AML-193 (cell line): ENCODE data around the gene DTD1.
A peak's percentile ranks its signal among the peaks of the same experiment; 100 is the strongest.

Experiments used
- DNase-seq, 2 experiments: peaks; one replicate each; lab custom pipeline; 2025; lab: John Stamatoyannopoulos, UW

DTD1 gene

DNA sequence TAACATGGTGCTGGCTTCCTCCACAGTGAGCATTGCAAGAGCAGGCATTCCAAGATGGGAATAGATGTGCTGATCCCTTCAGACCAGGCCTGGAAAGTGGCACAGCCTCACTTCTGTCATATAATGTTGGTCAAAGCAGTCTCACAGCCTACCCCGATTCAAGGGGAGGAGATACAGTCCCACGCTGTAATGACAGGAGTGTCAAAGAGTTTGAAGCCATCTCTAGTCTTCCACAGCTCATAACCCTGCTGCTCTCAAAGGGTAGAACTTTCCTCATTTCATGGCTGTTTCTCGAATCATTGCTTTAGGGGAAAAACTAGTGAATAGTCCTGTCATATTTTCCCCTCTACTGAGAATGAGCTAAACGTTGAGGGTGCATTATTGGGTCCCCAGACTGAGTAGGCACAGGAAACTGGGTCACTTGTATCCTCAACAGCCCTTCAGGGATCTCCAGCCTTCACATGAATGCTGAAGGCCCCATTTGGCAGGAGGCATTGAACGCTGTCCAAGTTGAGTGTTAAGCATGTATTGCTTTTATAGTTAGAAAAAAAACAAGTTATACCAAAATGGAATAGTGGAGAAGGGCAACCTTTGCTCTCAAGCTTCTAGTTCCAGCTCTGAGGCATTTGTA, 27.3 kb downstream of the DTD1 start:
- no peak for DNase-seq

GRCh38 chr20:18621004-18621403, 33.1 kb downstream of the DTD1 start:
- no peak for DNase-seq

DNA sequence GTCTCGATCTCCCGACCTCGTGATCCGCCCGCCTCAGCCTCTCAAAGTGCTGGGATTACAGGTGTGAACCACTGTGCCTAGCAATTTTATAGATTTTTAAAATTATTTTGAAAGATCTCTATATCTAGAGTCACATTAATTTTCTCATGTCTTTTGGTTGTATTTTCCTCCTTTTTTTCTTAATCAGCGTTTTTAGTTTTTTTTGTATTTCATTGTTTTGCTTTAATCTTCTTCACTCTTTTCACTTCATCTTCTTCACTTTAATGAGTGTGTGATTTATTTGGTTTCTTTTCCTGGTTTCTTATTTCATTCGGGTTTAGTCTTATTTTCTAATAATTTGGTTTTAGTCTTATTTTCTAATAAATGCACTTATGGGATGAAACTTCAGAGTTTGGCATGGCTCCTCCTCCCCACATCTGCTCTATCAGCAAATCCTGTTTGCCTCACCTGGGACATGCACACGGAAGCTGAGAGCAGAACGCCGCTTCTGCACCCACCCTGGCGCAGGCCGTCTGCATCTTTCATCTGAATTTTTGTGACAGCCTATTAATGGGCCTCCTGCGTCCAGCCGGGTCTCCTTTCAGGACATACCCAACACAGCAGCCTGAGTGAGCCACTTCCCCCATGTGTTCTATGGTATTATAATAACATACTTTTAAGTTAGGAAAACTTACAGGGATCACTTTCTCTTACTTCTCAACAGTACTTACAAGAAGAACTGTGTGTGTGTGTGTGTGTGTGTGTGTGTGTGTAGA, 35.5 kb downstream of the DTD1 start:
- DNase-seq = no peak

DNA sequence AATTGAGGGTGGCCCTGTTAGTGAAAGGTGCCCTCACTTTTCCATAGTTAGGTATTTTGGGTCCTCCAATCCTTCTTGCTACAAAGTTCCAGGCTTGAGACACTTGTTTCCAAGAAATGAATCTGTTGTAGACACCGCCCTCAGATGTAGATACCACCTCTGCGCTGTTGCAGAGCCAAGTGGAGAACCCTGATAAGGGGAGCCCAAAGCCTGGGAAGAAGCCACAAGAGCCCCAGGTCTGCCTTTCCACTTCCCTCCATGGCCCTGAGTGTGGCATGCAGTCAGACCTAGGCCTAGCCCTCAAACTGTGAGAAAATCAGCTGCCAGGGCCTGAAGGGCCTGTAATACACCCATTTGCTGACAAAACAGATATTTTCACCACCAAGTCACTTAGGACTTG, 37.1 kb downstream of the DTD1 start:
- DNase-seq = no peak

- DNase-seq = no peak
Measured at GRCh38 chr20:18625907-18626655, 38.2 kb downstream of the DTD1 start.

DNA sequence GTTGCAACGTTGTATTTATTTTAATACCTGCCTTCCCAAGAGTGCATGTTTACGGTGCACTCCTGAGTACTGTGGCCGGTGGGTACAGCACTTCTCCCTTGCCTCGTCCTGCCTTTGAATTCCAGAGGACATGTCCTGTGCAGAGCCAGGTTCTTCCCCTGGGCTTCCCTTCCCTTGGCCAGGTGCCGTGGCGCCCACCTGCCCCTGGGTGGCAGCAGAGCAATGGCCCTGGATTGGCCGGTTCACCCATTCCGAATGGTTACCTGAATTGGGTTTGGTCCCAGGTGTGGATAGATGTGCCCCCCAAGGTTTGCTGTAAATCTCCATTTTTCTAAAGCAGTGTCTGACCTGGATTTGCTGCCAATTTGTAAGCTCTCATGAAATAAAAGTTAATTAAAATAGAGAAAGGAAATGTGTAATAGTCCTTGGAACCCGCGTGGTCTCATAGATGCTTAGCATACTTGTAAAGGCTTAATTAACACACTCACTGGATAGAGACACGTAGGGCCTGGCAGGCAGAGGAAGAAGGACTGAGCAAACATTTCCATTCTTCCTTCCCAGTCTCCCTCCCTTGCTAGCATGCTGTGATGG, 40.6 kb downstream of the DTD1 start:
- DNase-seq = no peak

DNA sequence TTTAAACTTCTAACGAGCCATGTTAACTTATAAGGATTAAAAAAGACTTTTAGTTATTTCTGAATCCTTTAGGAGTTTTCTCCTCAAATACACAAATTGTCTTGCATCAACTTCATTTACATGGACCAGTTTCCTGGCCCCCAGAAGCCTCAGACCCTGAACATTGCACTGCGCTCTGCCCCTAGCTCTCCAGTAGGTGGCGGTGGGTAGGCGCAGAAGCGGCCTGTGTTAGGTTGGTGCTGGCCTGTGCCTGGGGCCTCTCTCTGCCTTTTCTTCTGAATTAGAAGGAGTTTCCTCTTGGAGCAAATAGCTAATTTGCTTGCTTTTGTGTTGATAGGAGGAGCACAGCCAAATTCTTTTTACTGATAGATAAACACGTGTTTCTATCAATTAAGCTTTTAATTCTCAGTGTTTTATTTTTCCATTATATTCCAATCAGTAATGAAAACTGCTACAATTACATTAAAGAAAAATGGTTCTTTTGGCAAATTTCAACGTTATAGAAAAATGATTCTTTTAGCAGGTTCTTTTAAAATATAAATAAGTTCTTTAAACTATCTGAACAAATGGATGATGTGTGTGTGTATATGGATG, 44.4 kb downstream of the DTD1 start:
- DNase-seq = peak; percentile 39 to 49

DNA sequence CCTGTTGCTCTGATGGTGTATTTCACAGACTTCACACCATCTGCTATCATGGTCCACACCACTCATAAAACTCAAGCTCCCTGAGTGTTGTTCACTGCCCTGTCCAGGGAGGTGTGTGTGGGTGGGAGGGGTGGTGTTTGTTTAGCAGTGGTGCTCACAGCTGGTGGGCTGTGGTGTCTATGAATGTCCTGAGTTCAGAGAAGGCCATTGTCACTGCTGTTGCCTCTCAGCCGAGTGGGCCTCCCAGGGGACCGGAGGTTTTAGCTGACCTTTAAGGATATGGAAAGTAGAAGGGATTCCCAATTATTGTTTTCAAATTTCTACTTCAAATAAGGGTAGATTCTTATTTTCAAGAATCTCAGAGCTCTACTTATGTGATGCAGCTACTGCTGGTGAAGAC, 45.6 kb downstream of the DTD1 start:
- DNase-seq = no peak

DNA sequence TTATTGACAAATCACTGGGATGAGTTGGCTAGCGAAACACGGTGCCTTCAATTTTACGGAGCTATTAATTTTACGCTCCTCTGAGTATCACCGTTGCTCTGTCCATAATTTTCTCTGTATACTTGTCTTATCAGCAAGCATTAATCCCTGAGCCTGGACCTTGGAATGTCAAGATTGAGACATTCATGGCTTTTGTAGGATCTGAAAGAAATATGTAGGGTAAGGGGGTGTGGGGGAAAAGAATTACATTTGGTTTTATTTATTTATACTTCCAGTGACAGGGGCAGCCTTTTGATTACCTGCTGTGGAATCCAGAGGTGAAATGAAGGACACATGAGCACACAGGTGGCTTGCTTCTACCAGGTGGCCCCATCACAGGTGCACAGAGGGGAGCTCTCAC, 46.6 kb downstream of the DTD1 start:
- no peak for DNase-seq

- no peak for DNase-seq
Measured at GRCh38 chr20:18635380-18635779, 47.5 kb downstream of the DTD1 start.

DNA sequence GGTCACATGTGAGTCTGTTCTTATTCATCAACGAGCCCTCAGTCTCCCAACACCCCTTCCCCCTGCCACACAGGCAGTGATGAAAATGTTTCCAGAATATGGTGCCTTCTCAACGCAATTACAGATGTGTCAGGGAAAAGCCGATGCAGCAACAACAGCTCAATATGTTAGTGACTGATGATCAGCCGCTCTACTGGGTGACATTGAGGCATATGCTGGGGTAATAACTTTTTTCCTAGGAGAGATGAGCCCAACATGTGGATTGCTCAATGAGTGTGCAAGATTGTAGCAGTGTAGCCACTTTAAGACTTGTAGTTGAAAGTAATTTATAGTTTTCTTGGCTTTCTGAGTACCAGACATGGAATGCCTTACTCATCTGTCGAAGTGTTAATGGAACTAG, 49.4 kb downstream of the DTD1 start:
- DNase-seq = no peak

DNA sequence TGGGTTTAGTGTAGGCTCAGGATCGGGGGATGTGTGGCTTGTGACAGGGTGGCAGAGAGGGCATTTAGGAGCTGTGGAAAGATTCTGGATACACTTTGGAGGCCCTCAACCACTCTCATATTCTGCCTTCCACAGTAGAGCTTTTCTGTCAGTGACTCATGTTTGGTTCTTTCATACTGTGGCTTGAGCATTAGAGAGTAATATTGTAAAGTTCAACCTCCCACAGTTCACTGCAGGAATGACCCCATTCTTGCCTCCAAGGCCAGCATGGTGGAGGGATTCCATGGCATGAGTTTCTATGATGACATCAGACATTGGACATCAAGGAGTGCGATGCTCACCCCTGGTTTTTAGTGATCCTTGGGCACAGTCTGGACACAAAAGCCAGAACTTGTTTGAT, 50.9 kb downstream of the DTD1 start:
- no peak for DNase-seq

DNA sequence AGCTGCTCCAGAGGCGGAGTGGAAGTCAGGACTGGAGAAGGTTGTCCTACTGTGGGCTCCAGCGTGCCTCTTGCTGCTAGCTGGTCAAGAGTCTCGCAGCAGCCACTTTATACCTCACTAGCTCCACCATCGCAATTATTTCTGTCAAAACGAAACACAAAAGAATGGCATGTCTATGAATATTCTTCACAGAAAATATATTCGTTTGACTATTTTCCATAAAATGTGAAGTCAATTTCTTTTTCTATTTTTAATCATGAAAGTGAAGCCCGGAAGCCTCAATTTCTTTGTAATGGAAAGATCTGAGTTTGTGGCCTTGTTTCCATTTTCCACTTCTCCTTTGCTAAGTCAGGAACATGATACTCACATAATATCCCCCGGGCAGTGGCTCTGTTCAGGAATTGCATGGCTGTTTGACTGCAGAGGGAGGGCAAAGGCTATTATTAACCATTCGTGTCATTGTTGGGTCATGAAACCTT, 51.7 kb downstream of the DTD1 start:
- no peak for DNase-seq

DNA sequence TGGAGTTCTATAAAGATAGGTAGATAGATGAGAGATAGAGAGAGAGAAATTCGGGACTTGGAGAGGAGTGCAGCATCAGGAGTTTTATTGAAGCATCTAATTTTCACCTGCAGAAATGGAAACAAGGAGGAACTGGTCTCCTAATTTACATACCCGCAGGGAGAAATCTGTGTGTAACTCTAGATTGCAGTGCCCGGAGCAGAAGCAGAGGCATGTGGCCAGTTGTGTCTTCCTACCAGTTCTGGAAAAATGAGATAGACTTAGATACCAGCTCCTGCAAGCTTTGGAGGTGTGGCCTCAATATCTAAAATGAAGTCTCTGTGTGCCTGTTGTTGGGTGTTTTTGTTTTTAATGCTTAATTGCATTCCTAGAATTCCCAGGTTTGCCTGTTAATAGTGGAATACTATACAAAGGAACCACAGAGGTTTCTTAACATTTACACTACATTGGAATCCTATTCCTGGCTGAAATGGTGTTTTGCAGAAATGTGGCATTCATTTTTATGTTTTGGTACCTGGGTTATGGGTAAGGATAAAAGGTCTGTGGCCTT, 57.4 kb downstream of the DTD1 start:
- no peak for DNase-seq

GRCh38 chr20:18645851-18646250, 58.0 kb downstream of the DTD1 start:
- DNase-seq = no peak

DNA sequence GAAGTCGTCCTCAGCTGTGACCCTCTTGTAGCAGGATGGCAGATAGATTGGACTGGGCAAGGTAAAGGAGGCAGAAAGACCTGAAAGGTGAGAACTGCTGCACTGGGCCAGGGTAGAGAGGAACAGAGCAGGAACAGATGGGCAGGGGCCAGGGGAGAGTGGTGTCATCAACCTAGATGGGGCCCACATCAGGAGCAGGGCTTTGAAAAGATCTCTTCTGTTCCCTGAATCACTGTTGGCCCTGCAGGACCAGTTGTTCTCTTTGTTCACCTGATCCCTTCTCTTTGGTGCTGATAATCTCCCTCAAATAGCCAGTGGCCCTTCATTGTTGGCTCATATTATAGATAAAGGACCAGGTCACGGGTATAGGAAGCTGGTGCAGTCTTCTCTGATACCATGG, 59.9 kb downstream of the DTD1 start:
- DNase-seq = no peak

GRCh38 chr20:18650224-18650623, 62.4 kb downstream of the DTD1 start:
- DNase-seq = peak; percentile 13 to 37

- no peak for DNase-seq
Measured at GRCh38 chr20:18653736-18654447, 66.0 kb downstream of the DTD1 start.

DNA sequence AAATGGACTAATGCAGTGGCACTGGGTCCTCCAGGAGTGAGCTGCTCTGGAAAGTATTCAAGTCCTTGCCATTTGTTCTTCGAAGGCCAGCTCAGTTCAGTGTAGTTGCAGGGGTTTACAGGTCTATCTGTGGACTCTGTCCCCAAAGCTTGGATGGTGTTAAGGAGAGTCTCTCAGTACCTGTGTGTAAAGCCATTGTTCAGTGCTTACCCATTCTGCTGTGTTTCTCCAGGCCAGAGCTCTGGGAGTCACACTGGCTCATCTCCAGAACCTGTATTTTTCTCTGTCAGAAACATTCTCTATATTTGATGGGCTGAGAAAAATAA, 66.6 kb downstream of the DTD1 start:
- no peak for DNase-seq

- no peak for DNase-seq
Measured at GRCh38 chr20:18657575-18657974, 69.7 kb downstream of the DTD1 start.

DNA sequence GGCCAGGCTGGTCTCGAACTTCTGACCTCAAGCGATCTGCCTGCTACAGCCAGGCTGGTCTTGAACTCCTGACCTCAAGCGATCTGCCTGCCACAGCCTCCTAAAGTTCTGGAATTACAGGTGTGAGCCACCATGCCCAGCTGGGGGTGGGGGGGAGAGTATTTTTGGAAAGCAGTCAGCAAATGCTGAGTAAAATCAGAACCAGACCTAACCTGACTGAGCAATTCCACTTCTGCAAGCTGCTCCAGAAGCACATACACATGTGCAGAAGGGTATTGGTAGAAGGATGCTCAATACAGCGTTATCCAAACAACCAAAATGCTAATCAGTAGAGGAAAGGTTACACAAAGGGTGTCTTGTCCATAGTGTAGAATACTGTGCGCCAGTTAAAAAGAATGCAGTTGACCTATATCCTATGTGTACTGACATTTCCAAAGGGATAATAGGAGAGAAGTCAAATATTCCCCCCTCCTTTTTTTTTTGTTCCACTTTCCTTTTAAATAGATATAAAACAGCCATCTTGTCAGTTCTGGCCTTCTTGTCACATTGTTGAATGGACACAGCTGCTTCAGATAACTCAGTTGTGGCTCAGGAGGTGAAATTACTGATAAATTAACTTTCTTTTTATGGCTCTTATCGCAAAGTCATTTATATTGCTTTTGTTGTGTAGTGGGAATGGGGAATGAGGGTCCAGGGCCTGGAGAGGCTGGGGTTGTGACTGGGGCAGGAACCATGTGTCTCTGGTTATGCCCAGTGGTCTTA, 74.6 kb downstream of the DTD1 start:
- no peak for DNase-seq
